Gastroesophageal sphincter (tissue), 4 donors: ENCODE measurements around the gene NFIX. TPM values are rescaled to one million over a fixed set of nuclear protein-coding genes. Genes with fewer than 3 reads are reported as not detected.

Experiments used
- ATAC-seq: fragments of 150-250 bp; one replicate; pipeline ENCODE4 v1.9.1; 2016; ENCODE audit warnings: mild to moderate bottlenecking, moderate library complexity
- H3K27ac ChIP-seq, 4 donors: fragments of 200-600 bp; sonication (generic) in 3 of 4; 1 replicate in 3 of 4; 2 replicates in 1 of 4; pipeline ENCODE4 v1.5.1; 2016 to 2019
- H3K27me3 ChIP-seq: fragments of 200-600 bp; sonication (generic); one replicate; pipeline ENCODE4 v1.5.1; 2019
- H3K36me3 ChIP-seq, 2 donors: fragments of 200-600 bp; sonication (generic); one replicate each; pipeline ENCODE4 v1.5.1; 2019; ENCODE audit warnings: control low read depth in 1 of 2
- H3K4me1 ChIP-seq, 3 donors: fragments of 200-600 bp; sonication (generic); 1 replicate in 2 of 3; 2 replicates in 1 of 3; pipeline ENCODE4 v1.5.1; 2016 to 2019; ENCODE audit warnings: control low read depth in 2 of 3
- H3K4me3 ChIP-seq, 2 donors: fragments of 200-600 bp; sonication (generic); one replicate each; pipeline ENCODE4 v1.5.1; 2019; ENCODE audit warnings: mild to moderate bottlenecking in 1 of 2, moderate library complexity in 1 of 2
- H3K9me3 ChIP-seq, 3 donors: fragments of 200-600 bp; sonication (generic); one replicate each; pipeline ENCODE4 v1.5.1; 2017 to 2019; ENCODE audit warnings: control low read depth in 2 of 3
- CTCF ChIP-seq, 4 experiments: fragments of 200-600 bp in 2 of 4; fragments of 450-650 bp in 2 of 4; sonication (generic) in 1 of 4; IDR thresholded peaks; one replicate each; pipeline ENCODE4 v1.5.1; 2017 to 2019; ENCODE audit warnings: antibody characterized with exemption in 4 of 4, mild to moderate bottlenecking in 2 of 4, moderate library complexity in 2 of 4
- EP300 ChIP-seq: sonication (generic); formaldehyde crosslinking; IDR thresholded peaks from one replicate; pipeline ENCODE4 v1.6.1; 2017; ENCODE audit warnings: antibody characterized with exemption, mild to moderate bottlenecking
- POLR2A ChIP-seq, 2 donors: fragments of 450-650 bp; IDR thresholded peaks; one replicate each; pipeline ENCODE4 v1.6.1; 2017; ENCODE audit warnings: antibody characterized with exemption in 2 of 2, mild to moderate bottlenecking in 2 of 2, moderate library complexity in 1 of 2
- POLR2AphosphoS5 ChIP-seq: sonication (generic); formaldehyde crosslinking; IDR thresholded peaks from one replicate; pipeline ENCODE4 v1.6.1; 2017; ENCODE audit warnings: antibody characterized with exemption
- WGBS, 2 donors: methylation state at CpG; one replicate each; pipeline ENCODE4 v1.1.5; 2018; ENCODE audit warnings: low coverage in 1 of 2; 5-methylcytosine and 5-hydroxymethylcytosine counted together
- total RNA-seq, 4 donors: library from RNA; depleted of rRNA; stranded (reverse); fragments of >200 nt; gene quantifications; one replicate each; pipeline ENCODE4 v1.1.0, GENCODE V29; 2016

NFIX gene
- total RNA-seq, 4 donors from 2014 or later, result 44.7 to 145 (median 72.4) TPM

- Histone ChIP-seq H3K27me3 (no peaks in the 10 kb centered on the region), H3K36me3 (peaks cover 0 to 86% of the 10 kb centered on the region in 2 donors), H3K27ac (no peak overlapping the region), H3K4me1 (peaks cover 0 to 2% (median 0%) of the 10 kb centered on the region in 3 donors), H3K9me3 (no peaks in the 10 kb centered on the region), H3K4me3 (no peak overlapping the region)
- 50% methylated on average over 1 of the region's 15 CpGs; no CpG with 5 or more reads in 1 of the 2 donors for WGBS, 2 donors
- no peak for ATAC-seq
- no peak for TF ChIP-seq EP300
- no peak for TF ChIP-seq POLR2A (IDR thresholded peaks at IDR 0.05)
- TF ChIP-seq CTCF (IDR thresholded peaks at IDR 0.05), result no peak
- TF ChIP-seq POLR2AphosphoS5, result no peak
These were observed 114.9 kb downstream of the NFIX start for GRCh38 chr19:13110099-13110610.

DNA sequence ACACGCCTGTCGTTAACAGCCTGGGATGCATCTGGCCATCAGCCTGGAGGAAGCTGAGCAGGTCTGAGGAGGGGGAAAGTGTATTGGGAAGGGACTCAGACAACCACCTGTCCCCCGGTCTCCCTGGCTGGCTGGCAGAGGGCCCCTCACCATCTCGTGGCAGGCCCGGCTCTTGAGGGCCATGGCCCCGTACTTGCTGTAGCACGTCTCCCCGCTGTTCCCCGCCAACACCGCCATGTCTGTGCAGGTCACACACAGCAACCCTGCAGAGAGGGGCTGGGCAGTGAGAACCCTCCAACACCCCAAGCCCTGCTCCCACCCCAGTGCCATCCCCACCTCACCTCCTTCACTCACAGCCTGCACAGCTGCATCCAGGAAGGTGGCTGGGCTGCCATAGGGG lies 117.3 kb downstream of the NFIX start:
- 56% methylated on average over 2 of the region's 10 CpGs; no CpG with 5 or more reads in 1 of the 2 donors for WGBS, 2 donors
- H3K9me3 ChIP-seq, result no peaks in the 10 kb centered on the region
- TF ChIP-seq POLR2A (IDR thresholded peaks at IDR 0.05), result no peak
- no peak for TF ChIP-seq POLR2AphosphoS5
- no peak for TF ChIP-seq CTCF (IDR thresholded peaks at IDR 0.05)
- no peak for TF ChIP-seq EP300
- H3K27ac ChIP-seq, result no peak overlapping the region
- H3K4me1 ChIP-seq, result peaks cover 0 to 21% (median 13%) of the 10 kb centered on the region in 3 donors
- no peaks in the 10 kb centered on the region for H3K27me3 ChIP-seq
- ATAC-seq, result no peak
- no peak overlapping the region for H3K4me3 ChIP-seq
- peaks cover 0 to 73% of the 10 kb centered on the region in 2 donors for H3K36me3 ChIP-seq

DNA sequence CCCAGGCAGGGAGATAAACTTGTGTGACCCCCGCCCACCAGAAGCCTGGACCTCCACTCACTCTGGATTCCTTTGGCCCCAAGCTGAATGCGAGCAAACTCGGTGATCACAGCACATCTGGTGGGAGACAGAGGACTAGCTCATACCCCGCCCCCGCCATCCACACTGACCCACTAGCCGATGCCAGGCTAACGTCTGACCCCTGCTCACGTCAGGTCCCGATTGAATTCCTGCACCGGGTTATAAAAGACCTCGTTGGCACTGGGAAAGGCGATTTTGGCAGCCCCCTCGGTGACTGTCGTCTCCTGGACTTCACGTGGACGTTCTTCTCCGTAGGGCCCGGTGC lies 120.6 kb downstream of the NFIX start:
- WGBS, 2 donors, result 0% methylated on average over 1 to 3 of the region's 18 CpGs
- H3K4me3 ChIP-seq, result peak overlapping the region; percentile 88 to 98
- peak overlapping the region in 2 of 4 donors; percentile 76 to 79 for H3K27ac ChIP-seq
- H3K9me3 ChIP-seq, result no peaks in the 10 kb centered on the region
- H3K27me3 ChIP-seq, result no peaks in the 10 kb centered on the region
- TF ChIP-seq POLR2AphosphoS5 (no peak), EP300 (no peak), POLR2A (IDR thresholded peaks at IDR 0.05) (no peak)
- ATAC-seq, result no peak
- H3K36me3 ChIP-seq, result peaks cover 0 to 41% of the 10 kb centered on the region in 2 donors
- peaks cover 3 to 47% (median 31%) of the 10 kb centered on the region in 3 donors for H3K4me1 ChIP-seq

DNA sequence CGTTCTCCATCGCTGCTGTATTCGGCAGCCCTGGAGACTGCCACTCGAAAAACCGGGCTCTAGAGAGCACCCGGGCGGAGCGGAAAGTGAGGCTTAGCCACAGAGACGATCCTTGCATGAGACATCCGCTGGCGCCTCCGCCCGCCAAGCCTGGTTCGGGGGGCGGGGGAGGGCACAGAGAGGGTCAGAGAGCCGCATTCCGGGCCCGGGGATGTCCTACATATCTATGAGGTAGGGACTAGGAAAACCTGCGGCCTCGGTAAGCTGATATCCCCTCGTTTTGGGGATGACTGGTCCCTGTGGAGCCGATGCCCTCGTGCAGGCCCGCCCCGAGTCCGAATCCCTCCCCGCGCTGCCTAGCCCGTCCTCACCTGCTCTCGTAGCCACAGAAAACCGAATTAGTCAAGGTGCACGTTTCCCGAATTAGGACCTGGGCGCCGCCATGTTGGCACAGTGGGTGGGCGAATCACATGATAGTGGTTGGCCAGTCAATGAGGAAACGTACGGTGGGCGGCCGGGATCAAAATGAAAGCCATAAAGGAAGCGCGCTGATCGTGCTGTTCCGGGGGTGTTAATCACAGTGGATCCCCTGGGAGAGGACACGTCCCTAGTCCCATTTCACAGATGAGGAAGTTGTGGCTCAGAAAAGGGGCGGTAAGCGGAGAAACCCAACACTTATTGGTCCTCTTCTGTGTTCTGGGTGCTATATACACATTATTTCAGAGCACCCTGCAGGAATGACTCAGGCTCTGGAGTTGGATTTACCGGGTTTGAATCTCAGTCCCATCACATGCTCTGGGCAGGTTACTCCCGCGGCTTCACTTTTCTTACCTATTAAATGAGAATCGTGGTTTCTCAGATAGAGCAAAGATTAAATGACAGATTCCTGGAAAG lies 121.3 kb downstream of the NFIX start, which contains the start of gene TRMT1:
Gene TRMT1 (minus strand): TSS at position 459 of the 894 bp plus-strand sequence. CDS start 341 bp downstream, at position 118.
- H3K36me3 ChIP-seq, result peaks cover 0 to 41% of the 10 kb centered on the region in 2 donors
- 0% methylated on average over 6 to 8 of the region's 51 CpGs for WGBS, 2 donors
- no peak for TF ChIP-seq EP300
- TF ChIP-seq POLR2A (IDR thresholded peaks at IDR 0.05), result no peak
- peak; percentile 93 for TF ChIP-seq POLR2AphosphoS5
- TF ChIP-seq CTCF (IDR thresholded peaks at IDR 0.05), result no peak
- H3K4me1 ChIP-seq, result peaks cover 3 to 53% (median 31%) of the 10 kb centered on the region in 3 donors
- H3K4me3 ChIP-seq, result peak within 1 kb of the TSS; percentile 88 to 98
- peak within 1 kb of the TSS; percentile 30 to 85 (median 78) for H3K27ac ChIP-seq
- no peaks in the 10 kb centered on the region for H3K9me3 ChIP-seq
- ATAC-seq, result peak; percentile 72
- no peaks in the 10 kb centered on the region for H3K27me3 ChIP-seq

- H3K36me3 ChIP-seq, result peaks cover 0 to 39% of the 10 kb centered on the region in 2 donors
- ATAC-seq, result no peak
- peak overlapping the region; percentile 88 to 98 for H3K4me3 ChIP-seq
- no peaks in the 10 kb centered on the region for H3K9me3 ChIP-seq
- peak overlapping the region; percentile 30 to 85 (median 78) for H3K27ac ChIP-seq
- peaks cover 3 to 54% (median 31%) of the 10 kb centered on the region in 3 donors for H3K4me1 ChIP-seq
- TF ChIP-seq CTCF (IDR thresholded peaks at IDR 0.05) (no peak), EP300 (no peak), POLR2AphosphoS5 (no peak), POLR2A (IDR thresholded peaks at IDR 0.05) (no peak)
- 14 to 19% methylated on average over 7 to 16 of the region's 20 CpGs for WGBS, 2 donors
- H3K27me3 ChIP-seq, result no peaks in the 10 kb centered on the region
These were observed 122.0 kb downstream of the NFIX start for GRCh38 chr19:13117176-13117771.
